A172 (cell line): ENCODE measurements around the gene PRICKLE4. TPM values are rescaled to one million over a fixed set of nuclear protein-coding genes. Genes with fewer than 3 reads are reported as not detected.
A peak's percentile ranks its signal among the peaks of the same experiment; 100 is the strongest.
"Not testable (repeated sequence)": the region's sequence is repeated elsewhere in the genome, so short reads cannot be mapped to it uniquely, and the experiment has no call there.

Experiments used
- DNase-seq: peaks from one replicate; pipeline ENCODE4 v3.0.0-alpha.2; 2015; ENCODE audit warnings: low spot score
- total RNA-seq: library from RNA; depleted of rRNA; stranded (reverse); fragments of >200 nt; shearing (Covaris generic); gene quantifications from 2 replicates; pipeline ENCODE4 v1.2.3, GENCODE V29; 2014

The PRICKLE4 gene
- total RNA-seq, 1 experiment from 2014 or later, result not detected

DNA sequence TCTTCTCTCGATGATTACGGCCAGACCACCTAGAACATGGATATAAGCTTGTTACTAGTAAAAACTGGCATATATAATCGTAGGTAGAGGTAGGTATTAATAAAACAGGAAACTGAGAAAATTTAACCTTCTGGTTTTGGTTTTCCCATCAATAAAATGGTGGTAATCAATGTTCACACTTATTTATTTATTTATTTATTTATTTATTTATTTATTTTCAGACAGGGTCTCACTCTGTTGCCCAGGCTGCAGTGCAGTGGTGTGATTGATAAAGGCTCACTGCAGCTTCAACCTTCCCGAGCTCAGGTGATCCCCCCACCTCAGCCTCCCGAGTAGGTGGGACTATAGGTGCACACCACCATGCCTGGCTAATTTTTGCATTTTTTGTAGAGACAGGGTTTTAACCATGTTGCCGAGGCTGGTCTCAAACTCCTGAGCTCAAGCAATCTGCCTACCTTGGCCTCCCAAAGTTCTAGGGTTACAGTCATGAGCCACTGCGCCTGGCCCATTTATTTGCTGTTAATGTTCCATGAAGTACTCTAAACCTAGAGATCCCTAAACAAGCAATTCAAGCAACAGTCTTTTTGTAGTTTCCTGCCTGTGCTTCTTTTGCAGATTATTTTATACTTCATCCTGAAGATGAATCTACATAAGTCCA, 18.4 kb downstream of the PRICKLE4 start:
- DNase-seq, result no peak

DNA sequence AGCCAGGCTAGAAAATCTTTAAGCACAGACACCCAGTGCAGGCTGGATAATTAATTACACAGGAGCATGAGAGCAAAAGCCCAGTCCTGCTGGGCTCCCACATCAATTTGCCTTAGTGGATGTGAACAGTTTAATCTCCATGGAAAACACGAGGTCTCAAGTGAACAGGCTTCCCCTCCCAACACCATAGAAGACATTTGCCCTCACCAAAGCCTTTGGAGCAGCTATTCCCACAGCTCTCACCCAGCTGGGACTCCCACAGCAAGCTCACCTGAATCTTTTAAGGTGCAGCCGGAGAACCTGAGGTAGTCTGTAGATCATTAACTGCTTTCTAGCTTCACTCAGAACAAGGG, 19.0 kb downstream of the PRICKLE4 start:
- no peak for DNase-seq

DNA sequence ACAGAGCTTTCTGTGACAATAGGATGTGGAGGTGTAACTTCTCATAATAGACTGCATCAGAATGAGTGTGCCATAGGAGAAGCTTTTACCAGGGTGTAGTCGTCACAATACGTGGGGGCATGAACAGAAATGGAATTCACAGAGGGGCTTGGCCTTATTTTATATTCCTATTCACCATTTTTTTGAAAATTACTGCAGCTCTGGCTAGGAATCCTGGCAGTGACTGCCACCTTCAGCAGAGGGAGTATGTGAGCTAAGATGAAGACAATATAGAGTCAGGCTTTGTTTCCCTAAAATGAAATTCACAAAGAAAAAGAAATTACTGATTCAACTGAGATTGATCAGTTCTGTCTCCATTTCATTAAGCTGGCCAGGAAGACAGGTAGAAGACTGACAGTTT, 20.8 kb downstream of the PRICKLE4 start:
- no peak for DNase-seq

DNA sequence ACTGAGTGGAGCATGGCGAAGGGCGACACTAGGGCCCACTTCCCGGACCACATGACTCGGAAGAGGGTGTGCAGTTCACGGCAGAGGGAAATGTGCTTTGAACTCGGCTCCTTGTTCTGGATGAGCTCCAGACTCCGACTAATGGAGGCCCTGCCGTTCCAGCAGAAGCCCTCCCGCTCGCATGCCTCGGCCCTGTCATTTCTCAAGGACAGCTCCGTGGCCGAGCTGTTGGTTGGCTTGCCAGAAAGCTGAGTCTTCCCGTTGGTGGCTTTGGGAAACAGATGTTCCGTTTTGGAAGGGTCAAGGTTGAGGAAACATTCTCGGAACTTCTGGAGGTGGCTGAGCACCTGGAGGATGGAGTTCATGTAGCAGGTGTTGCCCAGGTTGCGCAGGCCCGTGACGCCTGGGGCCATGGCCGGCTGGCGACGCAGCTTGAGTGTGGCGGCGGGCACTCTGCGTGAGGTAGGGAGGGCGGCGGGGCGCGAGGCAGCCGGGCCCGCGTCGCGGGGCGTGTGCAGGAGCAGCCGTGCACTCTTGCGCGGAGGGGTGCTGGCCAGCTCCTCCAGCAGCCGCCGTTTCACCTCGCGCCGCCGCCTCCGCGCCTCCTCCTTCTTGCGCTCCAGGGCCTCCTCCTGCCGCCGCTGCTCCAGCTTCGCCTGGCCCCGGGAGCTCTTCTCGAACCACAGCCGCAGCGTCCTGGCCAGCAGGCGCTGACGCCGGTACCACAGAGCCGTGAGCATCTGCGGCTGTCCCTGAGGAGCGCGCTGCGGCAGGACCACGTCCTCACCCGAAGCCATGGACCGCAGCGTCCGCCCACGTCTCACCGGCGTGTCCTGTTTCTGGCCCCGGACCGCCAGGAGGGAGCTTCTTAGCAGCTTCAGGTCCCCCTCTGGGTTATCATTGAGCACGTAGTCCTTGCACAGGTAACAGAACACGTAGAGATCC, 25.5 kb downstream of the PRICKLE4 start:
- DNase-seq, result no peak

DNA sequence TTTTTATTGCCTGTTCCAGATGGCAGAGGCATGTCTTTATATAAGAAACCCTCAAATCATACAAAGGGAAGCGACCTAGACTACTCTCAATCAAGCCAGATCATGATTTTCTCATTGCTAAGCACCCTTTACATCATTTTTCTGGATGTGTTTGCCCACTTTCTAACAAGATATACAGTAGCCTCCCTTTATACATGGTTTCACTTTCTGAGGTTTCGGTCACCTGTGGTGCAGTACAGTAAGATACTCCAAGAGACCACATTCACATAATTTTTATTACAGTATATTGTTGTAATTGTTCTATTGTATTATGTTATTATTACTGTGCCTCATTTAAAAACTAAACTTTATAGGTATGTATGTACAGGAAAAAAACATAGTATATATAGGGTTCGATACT, 30.5 kb downstream of the PRICKLE4 start:
- no peak for DNase-seq

DNA sequence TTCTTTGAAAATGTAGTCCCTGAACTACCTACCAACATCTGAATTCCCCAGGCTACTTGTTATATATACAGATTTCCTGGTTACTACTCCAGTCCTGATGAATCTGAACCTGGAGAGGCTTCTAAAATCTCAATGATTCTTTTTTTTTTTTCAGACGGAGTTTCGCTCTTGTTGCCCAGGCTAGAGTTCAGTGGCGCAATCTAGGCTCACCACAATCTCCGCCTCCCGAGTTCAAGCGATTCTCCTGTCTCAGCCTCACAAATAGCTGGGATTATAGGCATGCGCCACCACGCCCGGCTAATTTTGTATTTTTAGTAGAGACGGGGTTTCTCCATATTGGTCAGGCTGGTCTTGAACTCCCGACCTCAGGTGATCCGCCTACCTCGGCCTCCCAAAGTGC, 31.4 kb downstream of the PRICKLE4 start:
- not testable (repeated sequence) for DNase-seq

DNA sequence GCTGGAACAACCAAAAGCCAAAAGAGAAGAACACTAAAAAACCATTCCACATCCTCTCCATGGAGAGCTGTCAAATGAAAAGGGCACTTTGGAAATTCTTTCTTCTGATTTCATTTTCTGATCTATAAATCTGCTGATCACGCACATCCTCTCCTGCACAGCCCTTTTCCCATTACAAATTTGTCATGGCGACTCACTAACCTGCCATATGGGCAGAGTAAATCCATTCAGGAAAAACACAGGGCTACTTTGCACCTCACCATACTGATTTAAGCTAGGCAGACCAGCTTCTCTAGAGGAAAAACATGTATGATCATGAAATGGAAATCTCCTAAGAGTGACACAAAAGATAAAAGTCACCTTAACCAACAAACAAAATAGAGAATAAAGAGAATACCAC, 32.9 kb downstream of the PRICKLE4 start:
- no peak for DNase-seq

DNA sequence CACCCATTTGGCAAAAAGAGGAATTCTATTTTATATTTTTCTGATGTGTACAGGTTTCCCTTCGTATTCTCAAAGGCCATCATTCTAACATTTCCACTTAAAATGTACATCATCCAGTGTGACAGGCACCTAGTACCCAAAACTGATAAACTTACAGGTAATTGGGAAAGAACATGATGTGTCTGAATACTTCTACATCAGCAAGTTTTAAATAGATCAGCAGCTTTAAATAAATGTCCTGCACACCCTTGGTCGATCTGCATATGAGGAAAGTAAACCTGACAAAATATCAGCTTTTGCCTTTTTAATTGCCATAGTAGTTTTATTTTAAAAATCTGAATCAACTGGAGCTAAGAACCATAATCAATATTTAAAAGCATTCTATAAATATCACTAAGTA, 33.4 kb downstream of the PRICKLE4 start:
- DNase-seq, result no peak

DNA sequence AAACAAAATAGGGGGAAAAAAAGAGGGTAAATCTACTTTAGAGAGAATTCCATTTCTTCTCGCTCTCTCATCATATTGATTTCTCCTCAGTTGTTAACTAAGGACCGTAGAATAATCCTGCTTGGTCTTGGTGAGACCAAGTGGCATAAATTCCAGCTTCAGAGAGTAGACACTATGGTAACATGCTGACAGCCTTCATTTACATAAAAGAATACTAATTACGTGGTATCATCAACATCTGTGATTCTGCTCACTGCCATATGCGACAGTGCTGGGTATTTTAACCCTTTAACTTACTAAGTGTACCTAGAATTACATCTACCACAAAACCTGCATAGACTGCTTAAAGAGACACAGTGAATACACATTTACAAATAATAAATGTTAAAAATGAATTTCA, 34.0 kb downstream of the PRICKLE4 start:
- no peak for DNase-seq

DNA sequence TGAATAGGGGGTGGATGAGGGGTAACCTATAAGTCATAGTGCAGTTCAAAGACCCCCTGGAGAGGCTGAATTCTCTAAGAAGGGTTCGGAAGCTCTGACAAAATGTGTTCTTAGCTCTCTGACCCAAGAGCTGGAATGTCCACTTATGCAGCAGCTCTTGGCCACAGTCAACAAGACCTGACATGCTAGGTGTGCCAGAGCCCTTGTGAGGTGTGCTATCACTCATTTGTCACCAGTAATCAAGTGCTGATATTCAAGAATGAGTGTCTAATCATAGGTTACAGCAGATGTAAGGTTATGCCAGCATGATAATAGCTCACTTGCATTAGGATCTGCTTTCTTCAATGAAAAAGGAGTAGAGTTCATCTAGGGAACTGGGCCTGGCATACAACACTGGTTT, 35.0 kb downstream of the PRICKLE4 start:
- no peak for DNase-seq

DNA sequence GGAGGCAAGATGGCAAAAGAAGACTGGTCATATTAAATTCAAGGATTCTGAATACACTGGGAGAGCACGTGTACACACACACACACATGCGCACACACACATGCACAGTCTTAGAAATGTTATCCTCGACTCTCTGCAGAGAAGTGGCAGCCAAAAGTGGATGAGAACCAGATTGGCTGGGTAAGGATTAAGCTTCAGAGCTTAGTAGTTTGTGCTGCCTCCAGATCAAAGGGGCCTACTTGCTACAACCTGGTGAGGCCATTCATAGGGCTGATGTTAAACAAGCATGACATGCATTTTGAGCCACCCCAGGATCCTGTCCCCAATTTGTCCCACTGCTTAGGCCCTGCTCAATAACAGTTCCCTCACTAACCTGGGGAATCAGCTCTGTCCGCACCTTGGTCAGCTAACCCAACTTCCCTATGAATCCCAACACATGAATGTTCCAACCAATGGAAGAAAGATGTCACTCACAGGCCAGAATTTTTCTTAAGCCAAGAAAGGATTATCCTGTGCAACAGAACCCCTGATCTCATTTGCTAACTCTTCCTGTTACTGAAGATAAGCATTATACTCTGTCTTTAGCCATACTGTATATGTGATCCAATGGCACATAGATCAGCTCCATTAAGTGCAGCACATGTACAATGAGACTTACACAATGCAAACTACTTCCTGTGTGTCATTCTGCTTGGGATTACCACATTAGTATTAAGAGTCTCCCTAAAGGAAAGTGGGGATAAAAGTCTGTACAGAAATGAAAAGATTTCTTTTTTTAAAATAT, 37.9 kb downstream of the PRICKLE4 start:
- DNase-seq, result no peak

DNA sequence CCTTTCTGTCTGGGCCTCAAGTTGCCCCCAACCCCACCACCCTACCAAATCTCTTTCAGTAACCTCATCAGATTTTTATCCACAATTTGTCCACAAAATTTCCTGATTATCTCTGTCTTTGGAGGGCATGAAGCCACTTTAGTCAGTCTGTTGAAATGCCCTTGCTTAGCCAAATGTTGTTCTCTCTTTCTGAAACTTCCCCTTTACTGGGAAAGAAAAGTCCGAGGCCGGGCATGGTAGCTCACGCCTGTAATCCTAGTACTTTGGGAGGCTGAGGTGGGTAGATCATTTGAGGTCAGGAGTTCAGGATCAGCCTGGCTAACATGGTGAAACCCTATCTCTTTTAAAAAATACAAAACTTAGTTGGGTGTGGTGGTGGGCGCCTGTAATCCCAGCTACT, 40.7 kb downstream of the PRICKLE4 start:
- no peak for DNase-seq

DNA sequence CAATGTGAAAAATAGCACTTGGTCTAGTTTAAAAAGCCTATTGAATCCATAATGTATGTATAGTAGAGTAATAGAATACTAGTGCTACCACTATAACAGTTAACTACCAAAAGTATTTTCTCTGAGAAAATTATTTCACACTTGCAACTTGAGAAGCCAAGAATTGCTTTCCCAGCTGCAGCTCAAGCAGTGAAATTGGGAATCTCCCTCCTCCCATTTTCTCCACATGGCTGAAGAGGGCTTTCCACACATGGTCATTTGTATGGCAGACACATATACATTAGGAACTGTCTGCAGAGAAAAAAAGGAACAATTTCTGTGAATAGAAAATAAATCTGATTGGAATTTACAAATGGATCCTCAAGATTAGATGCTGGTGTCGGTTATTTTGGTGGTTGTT, 41.4 kb downstream of the PRICKLE4 start:
- DNase-seq, result no peak

DNA sequence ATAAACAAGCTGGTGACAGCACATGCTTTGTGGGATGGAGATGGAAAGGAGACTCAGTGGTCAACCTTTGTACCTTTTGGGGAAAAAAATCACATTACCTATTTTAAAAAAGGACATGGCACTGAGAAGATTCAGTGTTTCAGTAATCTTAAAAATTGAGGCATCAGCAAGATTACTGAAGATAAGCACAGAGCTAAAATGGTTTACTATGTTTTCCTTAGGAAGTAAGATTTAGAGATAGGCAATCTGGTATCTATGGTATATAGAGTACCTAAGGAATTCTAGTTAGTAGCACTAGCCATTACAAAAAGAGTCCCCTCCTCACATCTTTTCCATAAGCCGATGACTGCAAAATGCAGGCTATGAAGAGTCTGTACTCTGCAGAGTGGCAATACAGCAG, 42.6 kb downstream of the PRICKLE4 start:
- no peak for DNase-seq

DNA sequence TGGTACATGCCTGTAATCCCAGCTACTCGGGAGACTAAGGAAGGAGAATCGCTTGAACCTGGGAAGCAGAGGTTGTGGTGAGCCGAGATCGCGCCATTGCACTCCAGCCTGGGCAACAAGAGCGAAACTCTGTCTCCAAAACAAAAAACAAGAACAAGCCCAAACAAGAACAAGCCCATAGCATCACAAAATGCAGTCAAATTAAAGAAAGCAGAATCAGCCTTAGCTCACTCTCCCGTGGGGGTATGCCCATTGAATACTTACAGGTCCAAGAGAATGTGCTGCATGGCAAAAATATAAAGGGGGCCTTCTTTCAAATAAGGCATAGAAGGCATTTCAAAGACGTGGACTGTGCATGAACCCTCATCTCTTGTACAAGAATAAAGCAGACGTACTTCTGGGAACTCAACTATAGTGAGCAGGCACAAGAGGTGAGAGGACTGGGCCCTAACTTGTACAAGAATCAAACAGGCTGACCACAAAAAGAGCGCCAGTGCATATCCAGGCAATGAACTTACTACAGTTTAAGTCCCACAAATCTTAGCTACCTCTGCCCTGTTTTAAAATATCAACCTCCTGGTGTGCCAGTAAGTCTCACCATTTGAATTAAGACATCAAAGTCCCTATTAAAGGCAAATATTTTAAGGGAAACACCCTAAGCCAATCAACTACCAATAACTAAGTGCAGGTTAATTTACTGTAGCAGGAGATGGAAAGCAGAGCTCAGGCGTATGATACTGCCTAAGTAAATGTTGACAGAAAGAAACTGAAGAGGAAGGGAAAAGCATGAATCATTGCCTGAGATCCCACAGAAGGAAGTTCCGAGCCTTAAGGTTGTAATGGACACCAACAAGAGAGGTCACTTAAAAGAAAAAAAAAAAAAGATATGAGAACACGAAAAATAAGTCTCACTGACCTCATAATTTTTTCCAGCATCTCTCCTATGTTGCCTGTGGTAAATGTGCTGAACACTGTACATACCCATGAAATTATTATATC, 44.3 kb downstream of the PRICKLE4 start:
- peak; percentile 18 for DNase-seq

DNA sequence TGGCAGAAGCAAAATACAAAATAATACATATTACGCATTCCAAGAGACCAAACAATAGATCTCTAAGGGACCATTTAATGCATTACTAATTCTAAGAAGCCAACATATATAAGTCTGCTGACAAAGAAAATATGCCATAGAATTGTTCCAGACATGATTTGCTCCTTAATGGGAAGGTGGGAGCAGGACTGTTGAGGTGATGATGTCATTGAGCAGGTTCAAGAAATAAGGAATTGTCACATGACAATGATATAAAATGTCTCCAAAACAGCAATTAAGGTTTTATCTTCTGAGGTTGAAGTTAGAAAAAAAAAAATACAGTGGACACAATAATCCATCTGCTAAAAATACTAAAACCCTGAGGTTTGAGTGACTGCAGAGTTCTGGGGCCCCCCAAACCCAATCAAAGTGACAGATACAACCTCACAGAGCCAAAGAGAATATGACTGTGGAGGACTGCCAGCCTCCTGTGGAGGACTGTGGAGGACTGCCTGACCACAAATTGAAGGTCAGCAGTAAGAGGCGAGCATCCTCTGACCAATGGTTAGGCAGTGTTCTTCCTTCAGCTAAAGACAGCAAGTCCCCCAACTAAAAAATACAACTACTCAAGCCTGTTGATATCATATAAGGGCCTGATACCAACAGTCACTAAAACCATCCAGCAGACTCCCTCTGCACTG, 45.9 kb downstream of the PRICKLE4 start:
- DNase-seq, result no peak

DNA sequence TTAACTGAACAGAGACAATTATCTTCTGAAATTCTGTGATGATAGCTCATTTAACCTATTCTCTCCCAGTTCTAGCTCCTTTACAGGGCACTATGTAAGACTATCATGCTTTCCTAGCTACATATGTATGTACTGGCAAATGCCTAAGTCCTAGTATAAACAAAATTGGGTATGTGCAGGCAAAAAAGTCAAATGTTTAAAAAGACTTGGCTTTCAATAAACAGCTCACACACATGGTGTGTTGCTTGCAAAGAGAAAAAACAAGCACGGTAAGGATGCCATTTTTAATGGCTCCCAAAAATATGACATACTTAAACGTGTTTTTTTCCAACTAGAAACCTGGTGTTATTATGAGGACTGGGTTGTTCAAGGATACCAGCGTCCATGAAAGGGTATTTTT, 51.7 kb downstream of the PRICKLE4 start:
- DNase-seq, result no peak

DNA sequence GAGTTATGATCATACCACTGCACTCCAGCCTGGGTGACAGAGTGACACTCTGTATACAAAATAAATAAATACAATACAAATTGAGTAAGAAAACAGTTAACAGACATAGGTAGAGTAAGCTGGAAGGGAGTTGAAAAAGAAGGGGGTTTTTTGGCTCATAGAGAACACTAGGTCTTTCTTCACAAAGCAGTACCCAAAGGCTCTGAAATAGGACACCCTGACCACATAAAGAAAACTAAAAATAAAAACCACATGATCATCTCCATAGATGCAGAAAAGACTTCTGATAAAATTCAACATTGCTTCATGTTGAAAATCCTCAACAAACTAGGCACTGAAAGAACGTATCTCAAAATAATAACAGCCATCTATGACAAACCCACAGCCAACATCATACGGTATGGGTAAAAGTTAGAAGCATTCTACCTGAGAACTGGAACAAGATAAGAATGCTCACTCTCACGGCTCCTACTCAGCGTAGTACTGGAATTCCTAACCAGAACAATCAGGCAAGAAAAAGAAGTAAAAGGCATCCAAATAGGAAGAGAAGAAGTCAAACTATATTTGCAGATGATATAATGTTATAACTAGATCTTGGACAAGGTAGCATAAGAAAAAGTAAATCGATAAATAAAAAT, 55.6 kb downstream of the PRICKLE4 start:
- DNase-seq, result no peak

DNA sequence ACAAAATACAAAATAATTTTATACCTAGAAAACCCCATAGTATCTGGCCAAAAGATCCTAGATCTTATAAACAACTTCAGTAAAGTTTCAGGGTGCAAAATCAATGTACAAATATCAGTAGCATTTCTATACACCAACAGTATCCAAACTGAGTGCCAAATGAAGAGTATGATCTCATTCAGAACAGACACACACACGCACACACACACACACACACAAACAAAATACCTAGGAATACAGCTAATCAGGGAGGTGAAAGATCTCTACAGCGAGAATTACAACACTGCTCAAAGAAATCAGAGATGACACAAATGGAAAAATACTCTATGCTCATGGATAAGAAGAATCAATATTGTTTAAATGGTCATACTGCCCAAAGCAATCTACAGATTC, 56.1 kb downstream of the PRICKLE4 start:
- no peak for DNase-seq
